ENCODE results near the gene HDAC6. TPM values are rescaled to one million over a fixed set of nuclear protein-coding genes. Genes with fewer than 3 reads are reported as not detected.

Gene HDAC6
- total RNA-seq (2022; extraction: Qiagen RNA extraction; ENCODE audit: low read depth) = 22.9 to 33.4 TPM (median 29.2 TPM) in 5 replicates

GRCh38 chrX:48801280-48802088 lies at the start of gene HDAC6:
Gene HDAC6, plus strand, starts transcription at chrX:48802067. Its CDS starts 626 bp downstream, at chrX:48802693.

GRCh38 chrX:48761674-48762471 lies 40.0 kb upstream of the HDAC6 start, which contains the start of gene GLOD5:
Gene GLOD5, plus strand, starts transcription at chrX:48761747. Its CDS starts 44 bp downstream, at chrX:48761791.

GRCh38 chrX:48786341-48786800 lies 15.5 kb upstream of the HDAC6 start, which contains the start of gene GATA1:
Gene GATA1, plus strand, starts transcription at chrX:48786590. Its CDS starts 4,520 bp downstream, at chrX:48791110.

GRCh38 chrX:48826135-48826875 lies 24.4 kb downstream of the HDAC6 start, which contains the start of gene ERAS:
Gene ERAS, plus strand, starts transcription at chrX:48826513. Its CDS starts 2,611 bp downstream, at chrX:48829124.

GRCh38 chrX:48835524-48836329 lies 33.9 kb downstream of the HDAC6 start, which contains the start of gene PCSK1N:
Gene PCSK1N, minus strand, starts transcription at chrX:48835610. Its CDS starts 78 bp downstream, at chrX:48835532.

Other genes with a start within 250 kb of the HDAC6 start
- gene RBM3, start 227.6 kb upstream of the HDAC6 start, total RNA-seq (2022; extraction: Qiagen RNA extraction; ENCODE audit: low read depth) = 303 to 494 TPM (median 317 TPM) in 5 replicates
- 48.4 to 73.1 TPM (median 64.9 TPM) in 5 replicates for gene WDR13, start 204.6 kb upstream of the HDAC6 start, total RNA-seq (2022; extraction: Qiagen RNA extraction; ENCODE audit: low read depth)
- 0.12 to 0.33 TPM (median 0.28 TPM) in 4 of 5 replicates, not detected in the other for gene WAS, start 118.3 kb upstream of the HDAC6 start, total RNA-seq (2022; extraction: Qiagen RNA extraction; ENCODE audit: low read depth)
- gene SUV39H1, start 105.3 kb upstream of the HDAC6 start, total RNA-seq (2022; extraction: Qiagen RNA extraction; ENCODE audit: low read depth) = 21.5 to 23.4 TPM (median 21.8 TPM) in 5 replicates
- not detected in 5 replicates for gene GLOD5, start 40.3 kb upstream of the HDAC6 start, total RNA-seq (2022; extraction: Qiagen RNA extraction; ENCODE audit: low read depth)
- not detected in 5 replicates for gene GATA1, start 15.5 kb upstream of the HDAC6 start, total RNA-seq (2022; extraction: Qiagen RNA extraction; ENCODE audit: low read depth)
- 0.10 TPM in 1 of 5 replicates, not detected in the others for gene ERAS, start 24.4 kb downstream of the HDAC6 start, total RNA-seq (2022; extraction: Qiagen RNA extraction; ENCODE audit: low read depth)
- 18.4 to 50.4 TPM (median 44.8 TPM) in 5 replicates for gene PCSK1N, start 33.5 kb downstream of the HDAC6 start, total RNA-seq (2022; extraction: Qiagen RNA extraction; ENCODE audit: low read depth)
- gene TIMM17B, start 95.7 kb downstream of the HDAC6 start, total RNA-seq (2022; extraction: Qiagen RNA extraction; ENCODE audit: low read depth) = 80.5 to 110 TPM (median 105 TPM) in 5 replicates
- gene PQBP1, start 95.9 kb downstream of the HDAC6 start, total RNA-seq (2022; extraction: Qiagen RNA extraction; ENCODE audit: low read depth) = 97.6 to 109 TPM (median 105 TPM) in 5 replicates
- gene SLC35A2, start 109.6 kb downstream of the HDAC6 start, total RNA-seq (2022; extraction: Qiagen RNA extraction; ENCODE audit: low read depth) = 53.9 to 71.3 TPM (median 67.3 TPM) in 5 replicates
- 10.7 to 12.1 TPM (median 11.5 TPM) in 5 replicates for gene PIM2, start 117.0 kb downstream of the HDAC6 start, total RNA-seq (2022; extraction: Qiagen RNA extraction; ENCODE audit: low read depth)
- gene OTUD5, start 155.5 kb downstream of the HDAC6 start, total RNA-seq (2022; extraction: Qiagen RNA extraction; ENCODE audit: low read depth) = 60.6 to 69.6 TPM (median 64.6 TPM) in 5 replicates
- 0.86 to 2.0 TPM (median 1.2 TPM) in 5 replicates for gene KCND1, start 169.8 kb downstream of the HDAC6 start, total RNA-seq (2022; extraction: Qiagen RNA extraction; ENCODE audit: low read depth)
- 22.2 to 24.2 TPM (median 23.0 TPM) in 5 replicates for gene GRIPAP1, start 200.2 kb downstream of the HDAC6 start, total RNA-seq (2022; extraction: Qiagen RNA extraction; ENCODE audit: low read depth)
- 49.2 to 63.4 TPM (median 61.8 TPM) in 5 replicates for gene TFE3, start 241.3 kb downstream of the HDAC6 start, total RNA-seq (2022; extraction: Qiagen RNA extraction; ENCODE audit: low read depth)

All from A549 treated with CpdA at 1 μM for 4 hours (cell line).